Stimulated activated CD4-positive, alpha-beta T cell treated with anti-CD3 and anti-CD28 coated beads, TNF-alpha, amount 100 ng/mL, for 24 hours (primary cell): ENCODE results near the gene PARP11.
A peak's percentile ranks its signal among the peaks of the same experiment; 100 is the strongest.
"Not testable (repeated sequence)": the region's sequence is repeated elsewhere in the genome, so short reads cannot be mapped to it uniquely, and the experiment has no call there.

Experiments
- DNase-seq, 3 experiments: peaks; one replicate each; pipeline ENCODE4 v3.0.0-alpha.2; 2020; ENCODE audit warnings: low read depth in 3 of 3

The PARP11 gene

DNA sequence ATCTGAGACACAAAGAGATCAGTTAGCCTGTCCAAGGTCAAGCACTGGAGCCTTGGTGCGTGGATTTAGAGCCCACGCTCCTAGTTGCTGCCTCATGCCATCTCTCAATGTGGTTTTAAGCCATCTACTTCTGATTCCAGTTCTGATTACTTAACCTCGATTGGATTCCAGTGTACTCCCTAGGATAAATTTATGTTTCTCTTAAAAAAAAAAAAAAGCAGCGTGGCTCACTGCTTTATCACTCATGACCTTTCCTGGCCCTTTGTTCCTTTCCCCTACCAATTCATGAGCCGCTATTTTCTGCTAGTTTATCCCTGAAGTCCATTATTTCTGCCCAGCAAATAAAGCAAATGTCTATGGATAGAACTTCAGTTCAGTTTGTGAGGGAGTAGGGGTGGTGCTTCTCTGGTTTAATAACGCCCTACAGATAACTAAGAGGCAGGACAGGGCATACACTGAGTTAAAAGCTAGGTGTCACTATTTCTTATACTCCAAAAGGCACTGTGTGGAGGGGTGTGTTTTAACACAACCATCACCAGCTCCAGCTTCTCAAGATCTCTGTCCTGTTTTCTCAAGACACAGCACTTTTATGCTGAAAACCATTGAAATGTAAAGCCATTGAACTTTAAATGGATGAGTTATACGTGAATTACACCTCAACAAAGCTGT lies 9.8 kb upstream of the PARP11 start:
- DNase-seq: no peak

DNA sequence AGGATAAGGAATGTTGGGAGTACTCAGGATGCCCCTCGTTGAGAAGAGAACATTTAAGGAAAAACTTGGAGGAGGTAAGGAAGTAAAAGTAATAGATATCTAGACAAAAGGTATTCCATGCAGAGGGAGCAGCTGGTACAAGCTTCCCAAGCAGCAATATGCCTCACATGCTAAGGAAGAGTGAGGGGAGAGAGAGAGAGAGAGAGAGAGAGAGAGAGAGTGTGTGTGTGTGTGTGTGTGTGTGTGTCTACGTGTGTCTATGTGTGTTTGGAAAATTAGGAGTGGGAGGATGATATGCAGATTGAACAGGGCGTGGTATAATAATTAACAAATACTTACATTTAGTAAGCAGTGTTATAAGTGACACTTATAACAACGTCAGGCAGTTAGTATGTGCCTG lies 9.2 kb upstream of the PARP11 start:
- no peak for DNase-seq

DNA sequence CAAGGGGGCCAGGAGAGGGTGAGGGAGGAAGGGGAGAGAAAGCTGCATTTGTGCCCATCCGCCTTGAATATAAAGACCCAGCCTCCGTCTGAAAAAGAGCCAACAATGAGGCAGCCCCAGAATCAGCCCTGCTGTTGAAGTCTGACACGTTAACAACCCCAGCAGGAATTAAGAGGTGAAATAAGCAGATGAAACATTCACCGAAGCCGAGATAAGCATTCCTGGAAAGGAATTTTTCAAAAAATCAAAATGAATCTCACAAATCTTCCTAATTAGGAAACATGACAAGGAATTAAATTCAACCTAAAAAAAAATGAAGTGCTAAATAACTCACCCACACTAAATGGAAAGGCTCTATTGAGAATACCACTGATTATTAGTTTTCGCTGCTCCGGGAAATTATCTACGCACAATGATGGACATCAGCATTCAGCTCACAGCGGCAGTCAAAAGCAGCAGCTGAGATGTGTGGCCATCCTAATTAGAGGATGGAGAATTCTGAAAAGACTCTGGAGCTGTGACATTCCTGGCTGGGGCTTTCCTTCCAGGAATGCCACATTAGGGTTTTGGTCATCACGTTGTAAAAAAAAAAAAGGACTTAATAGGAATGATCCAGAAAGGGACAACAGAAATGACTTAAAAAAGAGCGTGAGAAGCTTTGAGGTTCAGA lies 8.2 kb upstream of the PARP11 start:
- DNase-seq: no peak

DNA sequence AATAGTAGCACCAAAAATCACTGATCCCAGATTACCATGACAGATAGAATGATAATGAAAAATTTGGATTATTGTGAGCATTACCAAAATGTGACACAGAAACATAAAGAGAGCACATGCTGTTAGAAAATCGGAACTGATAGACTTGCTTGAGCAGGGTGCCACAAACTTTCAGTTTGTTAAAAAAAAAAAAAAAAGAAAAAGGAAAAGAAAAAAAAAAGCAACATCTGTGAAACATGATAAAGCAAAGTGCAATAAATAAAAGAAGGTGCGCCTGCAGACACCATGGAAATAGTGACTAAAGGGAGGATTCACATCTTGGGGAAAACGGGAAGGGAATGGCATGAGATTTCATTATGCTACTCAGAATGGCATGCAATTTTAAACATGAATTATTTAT lies 6.6 kb upstream of the PARP11 start:
- no peak for DNase-seq

DNA sequence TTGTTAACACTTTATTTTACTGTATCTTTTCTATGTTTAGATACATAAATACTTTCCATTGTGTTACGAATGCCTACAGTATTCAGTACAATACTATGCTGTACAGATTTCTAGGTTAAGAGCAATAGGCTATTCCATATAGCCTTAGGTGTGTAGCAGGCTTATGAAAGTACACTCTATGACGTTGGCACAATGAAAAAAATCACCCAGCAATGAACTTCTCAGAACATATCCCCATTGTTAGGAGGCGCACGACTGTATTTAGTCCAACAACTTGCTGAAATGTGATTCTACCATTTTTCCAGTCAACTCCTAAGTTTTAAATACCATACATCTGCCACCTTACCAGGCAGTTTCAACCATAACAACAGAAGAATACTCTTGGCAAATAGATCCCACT lies 1.8 kb downstream of the PARP11 start:
- no peak for DNase-seq

DNA sequence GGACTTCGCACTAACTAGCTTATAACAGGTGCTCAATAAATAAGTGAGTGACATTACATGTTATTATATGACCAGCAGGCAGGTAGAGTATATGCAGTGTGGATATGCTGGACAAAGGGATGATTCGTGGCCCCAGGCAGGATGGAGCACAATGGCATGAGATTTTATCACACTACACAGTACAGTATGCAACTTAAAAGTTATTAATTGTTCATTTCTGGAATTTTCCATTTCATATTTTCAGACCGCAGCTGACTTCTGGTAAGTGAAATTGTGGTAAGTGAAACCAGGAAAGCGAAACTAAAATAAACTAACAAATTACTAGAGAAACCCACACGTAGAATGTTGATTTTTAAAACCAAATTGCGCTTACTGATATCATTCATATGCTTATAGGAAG lies 3.3 kb downstream of the PARP11 start:
- peak in 1 of 3 experiments; percentile 19 for DNase-seq

DNA sequence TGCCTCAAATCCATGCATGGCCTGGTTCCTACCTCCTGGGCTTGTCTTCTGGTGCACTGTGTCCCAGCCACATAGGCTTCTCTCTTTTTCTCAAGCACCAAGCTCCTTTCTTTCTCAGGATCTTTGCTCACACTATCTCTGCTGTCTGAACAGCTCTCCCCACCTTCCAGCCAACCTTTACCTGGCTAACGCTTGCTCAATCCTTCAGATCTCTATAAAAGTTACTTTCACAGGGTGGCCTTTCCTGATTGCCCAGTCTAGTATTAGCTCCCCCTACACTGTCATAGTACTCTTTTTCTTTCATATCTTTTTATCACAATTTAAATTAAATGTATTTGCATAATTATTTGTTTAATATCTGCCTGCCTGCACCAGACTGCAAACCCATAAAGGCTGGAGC lies 3.8 kb downstream of the PARP11 start:
- no peak for DNase-seq

DNA sequence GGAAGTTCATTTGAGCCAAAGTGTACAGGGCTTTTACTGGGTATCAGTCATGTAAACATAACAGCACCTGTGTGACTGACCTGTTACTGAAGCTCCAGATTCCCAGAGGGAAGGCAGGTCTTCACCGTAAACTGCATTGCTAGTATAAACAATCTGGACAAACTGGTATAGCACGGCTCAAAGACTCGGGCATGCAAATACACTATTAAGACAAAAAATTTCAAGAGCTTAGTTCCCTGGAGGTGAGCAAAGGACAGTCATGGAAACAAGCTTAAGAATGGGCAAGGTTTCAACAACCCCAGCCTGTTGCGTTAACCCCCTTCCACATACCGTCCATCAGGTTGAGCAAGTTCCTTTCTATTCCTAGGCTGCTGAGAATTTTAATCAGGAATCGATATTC lies 9.4 kb downstream of the PARP11 start:
- DNase-seq: no peak

DNA sequence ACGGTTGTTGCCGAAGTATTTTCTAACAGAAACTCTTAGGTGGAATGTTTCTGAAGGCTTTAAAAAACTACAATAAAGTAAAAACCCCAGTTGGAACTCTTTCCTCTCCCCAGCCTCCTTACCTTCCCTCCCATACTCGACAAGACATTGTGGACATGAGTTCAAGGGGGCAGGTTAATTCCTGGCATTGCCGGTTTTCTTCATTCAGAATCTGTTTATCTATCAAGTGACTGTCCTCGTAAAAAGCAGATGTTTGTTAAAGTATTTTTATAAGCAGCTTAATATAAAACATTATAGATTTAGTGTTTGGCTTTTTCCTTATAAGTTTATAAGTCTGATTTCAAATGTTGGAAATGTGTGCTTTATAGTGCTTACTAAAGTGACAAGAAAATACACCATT lies 30.7 kb downstream of the PARP11 start:
- DNase-seq: no peak

DNA sequence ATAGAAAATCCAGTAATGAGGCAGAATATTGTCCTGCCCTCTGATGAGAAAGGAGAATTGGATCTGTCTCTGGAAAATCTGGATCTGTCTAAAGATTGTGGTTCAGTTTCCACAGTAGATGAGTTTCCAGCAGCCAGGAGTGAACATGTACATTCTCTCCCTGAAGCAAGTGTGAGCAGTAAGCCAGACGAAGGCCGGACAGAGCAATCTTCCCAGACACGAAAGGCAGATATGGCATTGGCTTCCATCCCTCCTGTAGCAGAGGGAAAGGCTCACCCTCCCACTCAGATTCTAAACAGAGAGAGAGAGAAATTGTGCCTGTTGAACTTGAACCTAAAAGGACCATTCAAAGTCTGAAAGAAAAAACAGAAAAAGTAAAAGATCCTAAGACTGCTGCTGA lies 31.4 kb downstream of the PARP11 start:
- no peak for DNase-seq

DNA sequence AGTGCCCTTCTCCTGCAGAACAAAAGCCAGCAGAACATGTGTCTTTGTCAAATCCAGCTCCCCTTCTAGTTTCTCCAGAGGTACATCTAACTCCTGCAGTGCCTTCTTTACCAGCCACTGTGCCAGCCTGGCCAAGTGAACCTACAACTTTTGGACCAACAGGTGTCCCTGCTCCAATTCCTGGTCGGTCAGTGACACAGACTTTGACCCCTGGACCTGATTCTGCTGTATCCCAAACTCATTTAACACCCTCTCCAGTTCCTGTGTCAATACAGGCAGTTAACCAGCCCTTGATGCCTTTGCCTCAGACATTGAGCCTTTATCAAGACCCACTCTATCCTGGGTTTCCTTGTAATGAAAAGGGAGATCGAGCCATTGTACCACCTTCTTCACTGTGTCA lies 32.4 kb downstream of the PARP11 start:
- not testable (repeated sequence) for DNase-seq

DNA sequence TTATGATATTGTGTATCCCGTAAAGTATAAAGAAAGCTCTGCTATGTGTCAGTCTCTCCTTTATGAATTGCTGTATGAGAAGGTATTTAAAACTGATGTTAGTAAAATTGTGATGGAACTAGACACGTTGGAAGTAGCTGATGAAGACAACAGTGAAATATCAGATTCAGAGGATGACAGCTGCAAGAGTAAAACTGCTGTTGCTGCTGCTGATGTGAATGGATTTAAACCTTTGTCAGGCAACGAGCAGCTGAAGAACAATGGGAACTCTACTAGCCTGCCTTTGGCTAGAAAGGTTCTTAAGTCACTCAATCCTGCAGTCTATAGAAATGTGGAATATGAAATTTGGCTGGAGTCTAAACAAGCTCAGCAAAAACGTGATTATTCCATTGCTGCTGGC lies 33.5 kb downstream of the PARP11 start:
- DNase-seq: not testable (repeated sequence)

DNA sequence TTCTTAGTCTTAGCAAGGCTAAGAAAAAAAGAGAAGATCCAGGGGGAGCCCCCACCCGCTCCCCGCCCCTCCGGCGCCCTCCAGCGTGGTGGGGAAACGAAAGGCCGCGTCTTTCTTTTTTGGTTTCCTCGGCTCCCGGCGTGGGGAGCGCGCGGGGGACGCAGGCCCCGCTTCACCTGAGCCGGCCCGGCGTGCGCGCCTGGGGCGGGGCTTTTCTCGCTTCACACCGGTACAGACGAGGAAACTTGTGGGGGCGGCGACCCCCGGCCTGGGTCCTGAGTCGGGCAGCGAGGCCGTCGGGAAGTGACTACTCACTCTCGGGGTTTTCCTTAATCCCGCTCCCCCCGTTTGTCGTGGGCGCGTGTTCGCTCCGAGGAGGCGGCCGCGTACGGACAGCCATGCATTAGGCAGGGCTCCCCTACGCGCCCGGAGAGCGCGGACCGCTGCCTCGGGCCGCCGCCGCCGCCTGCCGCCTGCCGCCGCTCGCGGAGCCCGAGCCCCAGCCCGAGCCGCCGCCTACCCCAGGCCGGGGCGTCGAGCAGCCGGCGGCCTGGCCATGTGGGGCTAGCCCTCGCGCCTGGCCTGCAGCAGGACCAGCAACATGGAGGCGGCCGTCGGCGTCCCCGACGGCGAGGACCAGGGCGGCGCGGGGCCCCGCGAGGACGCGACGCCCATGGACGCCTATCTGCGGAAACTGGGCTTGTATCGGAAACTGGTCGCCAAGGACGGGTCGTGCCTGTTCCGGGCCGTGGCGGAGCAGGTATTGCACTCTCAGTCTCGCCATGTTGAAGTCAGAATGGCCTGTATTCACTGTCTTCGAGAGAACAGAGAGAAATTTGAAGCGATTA lies 34.3 kb downstream of the PARP11 start:
- DNase-seq: peak in 1 of 3 experiments; percentile 20

DNA sequence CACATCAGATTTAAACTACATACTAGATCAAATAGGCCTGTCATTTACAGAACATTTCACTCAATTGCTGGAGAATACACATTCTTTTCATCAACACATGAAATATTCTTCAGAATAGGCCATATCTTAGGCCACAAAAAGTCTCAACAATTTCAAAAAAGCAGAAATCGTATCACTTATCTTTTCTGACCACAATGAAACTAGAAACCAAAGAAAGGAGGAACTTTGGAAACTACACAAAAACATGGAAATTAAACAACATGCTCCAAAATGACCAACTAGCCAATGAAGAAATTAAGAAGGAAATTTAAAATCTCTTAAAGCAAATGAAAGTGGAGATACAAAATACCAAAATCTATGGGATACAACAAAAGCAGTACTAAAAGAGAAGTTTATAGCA lies 35.1 kb downstream of the PARP11 start:
- DNase-seq: no peak

DNA sequence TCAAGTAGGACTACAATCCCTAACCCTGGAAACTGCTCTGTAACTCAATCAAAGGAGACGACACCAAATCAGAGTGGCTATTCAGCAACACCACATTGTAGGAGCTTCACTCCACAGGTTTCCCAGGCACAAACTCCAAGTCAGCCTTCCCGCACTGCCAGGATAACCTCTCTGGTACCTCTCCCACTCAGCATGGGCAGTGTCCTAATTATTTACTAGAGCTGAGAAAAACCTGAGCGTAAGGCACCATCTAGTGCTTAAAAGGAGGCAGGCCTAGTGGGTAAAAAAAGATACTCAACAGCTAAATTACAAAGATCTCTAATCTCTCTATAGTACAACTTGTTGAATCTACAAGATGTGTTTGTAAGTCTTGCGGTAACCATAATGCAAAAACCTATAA lies 36.1 kb downstream of the PARP11 start:
- DNase-seq: no peak

DNA sequence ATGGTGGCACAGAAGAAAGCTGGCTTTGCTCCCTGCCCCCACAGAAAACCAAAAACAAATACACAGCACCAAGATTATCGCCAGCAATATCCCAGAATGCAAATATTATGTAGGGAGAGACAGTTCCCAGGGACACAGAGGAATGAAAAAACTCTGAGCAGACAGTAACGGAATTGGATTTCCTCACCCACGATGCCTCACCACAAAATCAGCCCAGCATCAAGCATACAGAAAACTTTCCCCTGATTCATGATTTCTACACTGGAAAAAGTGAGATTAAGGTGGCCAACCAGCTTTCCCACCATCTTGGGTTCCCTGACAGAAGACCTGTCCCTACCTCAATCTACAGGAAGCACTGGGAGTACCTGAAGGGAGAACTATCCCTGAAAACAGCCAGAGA lies 36.6 kb downstream of the PARP11 start:
- no peak for DNase-seq

DNA sequence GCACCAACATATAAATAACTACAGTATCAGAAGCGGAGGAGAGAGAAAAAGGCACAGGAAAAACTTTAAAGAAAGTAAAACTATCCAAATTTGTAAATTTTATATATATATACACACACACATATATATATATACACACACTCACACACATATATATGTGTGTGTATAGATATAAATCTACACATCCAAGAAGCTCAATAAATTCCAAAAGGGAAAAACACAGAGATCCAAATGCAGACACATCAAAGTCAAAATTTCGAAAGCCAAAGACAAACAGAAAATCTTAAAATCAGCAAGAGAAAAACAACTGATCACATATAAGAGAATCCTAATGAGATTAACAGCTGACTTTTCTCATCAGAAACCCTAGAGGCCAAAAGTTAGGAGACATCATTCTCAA lies 37.3 kb downstream of the PARP11 start:
- DNase-seq: no peak

DNA sequence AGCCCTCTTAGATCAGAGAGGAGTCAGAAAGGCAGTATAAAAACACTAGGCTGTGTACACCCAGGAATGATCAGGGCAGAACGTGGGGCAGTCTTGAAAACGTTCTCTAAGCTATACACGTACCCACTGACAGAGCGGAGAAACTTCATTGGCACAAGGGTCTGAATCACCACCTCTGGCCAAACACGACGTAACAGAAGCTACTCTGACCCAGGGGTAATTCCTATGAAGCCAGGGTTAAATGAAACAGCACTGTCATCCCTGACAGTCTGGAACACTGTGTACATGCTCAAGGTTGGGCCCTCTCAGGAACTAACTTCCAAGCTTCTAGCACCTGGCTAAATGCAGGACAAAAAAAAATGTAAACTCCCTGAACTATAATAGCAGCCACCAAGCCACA lies 38.4 kb downstream of the PARP11 start:
- no peak for DNase-seq

DNA sequence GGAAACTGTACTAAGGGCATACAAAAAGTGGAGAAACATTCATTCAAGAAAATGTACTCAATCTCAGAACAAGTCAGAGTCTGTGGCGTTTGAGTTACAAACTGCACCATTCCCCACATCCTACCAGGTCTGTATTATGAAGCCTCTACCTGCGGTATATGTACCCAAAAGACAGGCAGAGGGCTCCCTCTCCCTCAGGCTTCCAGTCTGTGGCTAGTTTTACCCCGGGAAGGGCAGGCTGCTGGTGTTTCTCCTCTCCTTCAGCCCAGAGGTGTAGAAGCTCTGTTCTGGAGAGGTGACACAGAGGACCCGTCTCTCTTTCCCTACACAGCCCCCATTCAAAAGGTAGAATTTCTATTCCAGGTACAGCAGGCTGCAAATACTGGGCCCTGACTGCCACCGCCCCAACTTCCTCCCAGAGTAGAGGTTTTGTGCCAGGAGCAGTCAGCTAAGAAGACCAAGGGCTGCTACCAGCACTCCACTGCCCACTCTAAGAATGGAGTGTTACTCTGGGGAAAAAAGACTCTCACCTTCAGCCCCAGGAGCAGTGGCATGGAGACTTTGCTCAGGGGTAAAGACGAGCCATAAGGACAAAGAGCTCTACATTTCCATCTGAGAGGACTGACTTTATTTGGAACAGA lies 39.4 kb downstream of the PARP11 start:
- DNase-seq: no peak

DNA sequence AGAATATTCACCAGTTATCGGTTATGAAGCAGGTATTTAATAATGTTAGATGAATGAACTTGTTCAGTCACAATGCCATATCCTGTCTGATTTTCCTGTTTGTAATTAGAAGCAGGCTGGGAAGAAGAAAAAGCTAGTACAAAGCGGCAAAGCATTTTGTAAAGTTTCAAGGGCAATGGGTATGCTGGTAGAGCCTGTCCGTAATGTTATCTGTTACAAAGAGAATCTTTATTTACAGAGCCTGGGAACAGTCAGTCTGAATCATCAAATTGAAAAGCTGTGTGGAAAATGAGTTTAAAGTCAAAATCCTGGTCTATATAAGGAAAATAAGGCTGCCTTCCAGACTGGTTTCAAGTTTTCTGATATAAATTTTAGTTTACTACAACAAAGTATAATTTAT lies 40.5 kb downstream of the PARP11 start:
- no peak for DNase-seq

DNA sequence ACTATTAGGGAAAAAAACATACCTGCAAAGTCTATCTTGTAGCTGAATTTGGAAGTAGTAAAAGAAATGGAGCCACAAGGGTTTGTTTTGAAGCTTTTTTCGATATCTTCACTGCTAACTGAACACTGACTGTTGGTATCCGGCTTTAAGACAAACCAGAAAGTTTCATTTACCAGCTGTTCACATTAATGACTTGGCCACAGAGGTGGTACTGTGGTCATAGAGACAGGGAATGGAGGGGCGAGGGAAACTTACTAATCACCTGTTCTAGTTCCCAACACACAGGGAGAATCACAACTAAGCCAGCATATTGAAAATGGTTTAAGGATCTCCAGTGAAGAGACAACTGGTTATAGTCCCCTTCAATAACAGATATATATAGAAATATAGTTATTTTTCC lies 44.3 kb downstream of the PARP11 start:
- DNase-seq: no peak

DNA sequence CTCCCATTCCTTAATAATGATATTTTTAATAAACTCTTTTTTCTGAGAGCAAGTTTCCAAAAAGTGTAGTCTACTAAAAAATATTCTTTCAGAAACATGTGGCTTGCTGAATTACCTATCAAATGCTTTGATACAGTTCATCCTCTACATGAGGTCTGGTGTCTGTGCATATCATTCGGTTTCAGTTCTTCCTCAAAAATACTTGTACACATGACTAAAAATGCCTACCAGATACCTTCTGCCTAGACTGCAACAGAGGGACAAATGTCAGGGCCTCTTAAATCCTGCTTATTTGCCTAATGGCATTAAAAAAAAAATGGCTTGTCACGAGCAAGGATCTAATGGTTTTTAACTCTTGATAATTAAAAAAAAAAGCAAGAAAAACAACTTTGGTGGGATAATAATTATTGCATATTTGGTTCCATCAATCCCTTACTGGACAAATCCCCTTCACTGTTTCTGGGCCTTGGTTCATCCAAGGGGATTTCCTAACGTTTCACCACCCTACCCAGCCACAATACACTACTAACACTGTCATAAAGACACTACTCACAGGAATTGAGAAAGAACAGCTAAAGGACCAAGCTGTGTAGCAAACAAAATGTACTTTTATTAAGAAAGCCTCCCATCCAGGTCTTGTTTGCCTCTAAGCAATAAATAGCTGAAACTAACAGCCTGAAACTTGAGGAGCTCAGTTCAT lies 45.7 kb downstream of the PARP11 start:
- DNase-seq: no peak
